ENCODE measurements around the gene SIRT5.
A peak's percentile ranks its signal among the peaks of the same experiment; 100 is the strongest.

The SIRT5 gene

GRCh38 chr6:13629459-13630116, 55.2 kb downstream of the SIRT5 start:
- no peak for TF ChIP-seq CTCF (IDR thresholded peaks at IDR 0.05; ENCODE audit: low read length, missing control alignments)
- peak; percentile 32 for DNase-seq (ENCODE audit: low read depth)
- H3K4me3 ChIP-seq (replicated peaks; ENCODE audit: low read depth, low read length): no peak overlapping the region

- no peak overlapping the region for H3K4me3 ChIP-seq (replicated peaks; ENCODE audit: low read depth, low read length)
- no peak for DNase-seq (ENCODE audit: low read depth)
- no peak for TF ChIP-seq CTCF (IDR thresholded peaks at IDR 0.05; ENCODE audit: low read length, missing control alignments)
Measured at GRCh38 chr6:13630499-13630898, 56.1 kb downstream of the SIRT5 start.

- no peak for TF ChIP-seq CTCF (IDR thresholded peaks at IDR 0.05; ENCODE audit: low read length, missing control alignments)
- no peak for DNase-seq (ENCODE audit: low read depth)
- no peak overlapping the region for H3K4me3 ChIP-seq (replicated peaks; ENCODE audit: low read depth, low read length)
Measured at GRCh38 chr6:13633343-13633742, 58.9 kb downstream of the SIRT5 start.

- peak; percentile 34 for DNase-seq (ENCODE audit: low read depth)
- TF ChIP-seq CTCF (IDR thresholded peaks at IDR 0.05; ENCODE audit: low read length, missing control alignments): no peak
- H3K4me3 ChIP-seq (replicated peaks; ENCODE audit: low read depth, low read length): no peak overlapping the region
Measured at GRCh38 chr6:13635948-13636658, 61.7 kb downstream of the SIRT5 start.

- H3K4me3 ChIP-seq (replicated peaks; ENCODE audit: low read depth, low read length): no peak overlapping the region
Measured at GRCh38 chr6:13638014-13638413, 63.6 kb downstream of the SIRT5 start.

GRCh38 chr6:13638626-13639025, 64.2 kb downstream of the SIRT5 start:
- no peak for TF ChIP-seq CTCF (IDR thresholded peaks at IDR 0.05; ENCODE audit: low read length, missing control alignments)
- H3K4me3 ChIP-seq (replicated peaks; ENCODE audit: low read depth, low read length): no peak overlapping the region
- DNase-seq (ENCODE audit: low read depth): no peak

More at GRCh38 chr6:13638014-13638413, 63.6 kb downstream of the SIRT5 start:
- no peak for DNase-seq (ENCODE audit: low read depth)
- no peak for TF ChIP-seq CTCF (IDR thresholded peaks at IDR 0.05; ENCODE audit: low read length, missing control alignments)
